OCI-LY7 (cell line): ENCODE data around the gene CALD1.

Experiments used
- EZH2phosphoT487 ChIP-seq: fragments of 200-600 bp; sonication (generic); IDR thresholded peaks from 2 replicates; pipeline ENCODE4 v1.6.1; 2018; ENCODE audit warnings: low read depth, borderline replicate concordance, mild to moderate bottlenecking, mixed run types, antibody characterized with exemption, low read length, moderate library complexity, mixed read lengths
- TF ChIP-seq, protein P1 (sequence below): fragments of 200-600 bp; sonication (generic); conservative IDR thresholded peaks from 2 replicates; pipeline ENCODE4 v1.5.1; 2014; ENCODE audit warnings: mild to moderate bottlenecking, antibody characterized with exemption, low read length, moderate library complexity, mixed read lengths

- TF ChIP-seq, protein P1, sequence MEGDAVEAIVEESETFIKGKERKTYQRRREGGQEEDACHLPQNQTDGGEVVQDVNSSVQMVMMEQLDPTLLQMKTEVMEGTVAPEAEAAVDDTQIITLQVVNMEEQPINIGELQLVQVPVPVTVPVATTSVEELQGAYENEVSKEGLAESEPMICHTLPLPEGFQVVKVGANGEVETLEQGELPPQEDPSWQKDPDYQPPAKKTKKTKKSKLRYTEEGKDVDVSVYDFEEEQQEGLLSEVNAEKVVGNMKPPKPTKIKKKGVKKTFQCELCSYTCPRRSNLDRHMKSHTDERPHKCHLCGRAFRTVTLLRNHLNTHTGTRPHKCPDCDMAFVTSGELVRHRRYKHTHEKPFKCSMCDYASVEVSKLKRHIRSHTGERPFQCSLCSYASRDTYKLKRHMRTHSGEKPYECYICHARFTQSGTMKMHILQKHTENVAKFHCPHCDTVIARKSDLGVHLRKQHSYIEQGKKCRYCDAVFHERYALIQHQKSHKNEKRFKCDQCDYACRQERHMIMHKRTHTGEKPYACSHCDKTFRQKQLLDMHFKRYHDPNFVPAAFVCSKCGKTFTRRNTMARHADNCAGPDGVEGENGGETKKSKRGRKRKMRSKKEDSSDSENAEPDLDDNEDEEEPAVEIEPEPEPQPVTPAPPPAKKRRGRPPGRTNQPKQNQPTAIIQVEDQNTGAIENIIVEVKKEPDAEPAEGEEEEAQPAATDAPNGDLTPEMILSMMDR: no peak
- TF ChIP-seq EZH2phosphoT487: no peak
Observed at GRCh38 chr7:134935701-134936100, 156.3 kb downstream of the CALD1 start.
